HCT116 (cell line): ENCODE data around the gene HDAC10. TPM values are rescaled to one million over a fixed set of nuclear protein-coding genes. Genes with fewer than 3 reads are reported as not detected.

ENCODE experiments used
- ATAC-seq: fragments of 200-7000 bp; cut with Tn5 transposase; 2 replicates; pipeline ENCODE4 v1.9.1; 2020; ENCODE audit warnings: mild to moderate bottlenecking, moderate library complexity
- BruUV-seq: library from RNA; stranded (reverse); fragments of 400-500 nt; replicated peaks from 2 replicates; lab custom pipeline; 2021; lab: Mats Ljungman, UMichigan
- CTCF ChIA-PET: fragments of 300-600 bp; sonication (Branson Sonifier 250); formaldehyde crosslinking; loops from one replicate; lab custom pipeline; 2021; ENCODE audit warnings: antibody characterized with exemption; lab: Charles Lee
- POLR2A ChIA-PET: fragments of 300-600, 350-600 bp; sonication (Branson Sonifier 250); formaldehyde crosslinking; loops from one replicate; lab custom pipeline; 2021; ENCODE audit warnings: antibody characterized with exemption; lab: Charles Lee
- RAD21 ChIA-PET, 2 experiments: fragments of 300-600 bp; sonication (Branson Sonifier 250); formaldehyde crosslinking; loops; one replicate each; lab custom pipeline; 2023; ENCODE audit warnings: low total read pairs in 2 of 2; ENCODE audit not compliant: uncharacterized antibody in 2 of 2, unreplicated experiment in 2 of 2, low non-redundant PET in 1 of 2; lab: Charles Lee
- DNase-seq: peaks from one replicate; pipeline ENCODE4 v3.0.0-alpha.2; 2010; ENCODE audit warnings: low read depth, low spot score
- H2AFZ ChIP-seq: fragments of 200-600 bp; shearing (Covaris generic), sonication (generic); 2 replicates; pipeline ENCODE4 v1.6.1; 2017; ENCODE audit warnings: low read depth, mixed run types, mixed read lengths, antibody characterized with exemption, low read length; ENCODE audit not compliant: poor library complexity, severe bottlenecking
- H3K27ac ChIP-seq: 2 replicates; pipeline ENCODE4 v1.5.1; 2012; ENCODE audit warnings: low read depth, low read length
- H3K27me3 ChIP-seq: fragments of 200-600 bp; sonication (generic); 2 replicates; pipeline ENCODE4 v1.6.1; 2016; ENCODE audit warnings: mixed run types, low read length, mixed read lengths; ENCODE audit not compliant: insufficient read depth
- H3K36me3 ChIP-seq, 2 experiments: fragments of 200-500 bp in 1 of 2; fragments of 200-600 bp in 1 of 2; sonication (Bioruptor generic) in 1 of 2; sonication (generic) in 1 of 2; 2 replicates each; pipeline versions ENCODE4 v1.5.1 to v1.6.1; 2014 to 2016; ENCODE audit warnings: low read length in 2 of 2, inconsistent platforms in 1 of 2, mixed read lengths in 1 of 2, mixed run types in 1 of 2; ENCODE audit not compliant: insufficient read depth in 2 of 2, control insufficient read depth in 1 of 2
- H3K4me1 ChIP-seq, 2 experiments: fragments of 200-600 bp in 1 of 2; sonication (generic) in 1 of 2; 2 replicates each; pipeline versions ENCODE4 v1.5.1 to v1.6.1; 2012 to 2017; ENCODE audit warnings: low read length in 2 of 2, inconsistent platforms in 1 of 2, mild to moderate bottlenecking in 1 of 2, mixed read lengths in 1 of 2, mixed run types in 1 of 2, moderate library complexity in 1 of 2; ENCODE audit not compliant: insufficient read depth in 2 of 2, control insufficient read depth in 1 of 2
- H3K4me2 ChIP-seq: fragments of 200-600 bp; sonication (generic); 2 replicates; pipeline ENCODE4 v1.6.1; 2017; ENCODE audit warnings: mixed run types, low read length, mixed read lengths
- H3K4me3 ChIP-seq, 2 experiments: fragments of 200-600 bp in 1 of 2; sonication (generic) in 1 of 2; replicated peaks in 1 of 2; 2 replicates each; pipeline ENCODE4 v1.5.1; 2011 to 2016; ENCODE audit warnings: low read length in 2 of 2, control low read depth in 1 of 2, low read depth in 1 of 2, mild to moderate bottlenecking in 1 of 2, mixed read lengths in 1 of 2, mixed run types in 1 of 2
- H3K79me2 ChIP-seq: fragments of 200-600 bp; sonication (generic); 2 replicates; pipeline ENCODE4 v1.6.1; 2017; ENCODE audit warnings: mild to moderate bottlenecking, mixed run types, low read length, moderate library complexity, mixed read lengths; ENCODE audit not compliant: insufficient read depth
- H3K9ac ChIP-seq: fragments of 200-600 bp; sonication (generic); 2 replicates; pipeline ENCODE4 v1.6.1; 2016; ENCODE audit warnings: low read length, mixed read lengths
- H3K9me2 ChIP-seq: fragments of 200-600 bp; sonication (generic), shearing (Covaris generic); 2 replicates; pipeline ENCODE4 v1.6.1; 2017; ENCODE audit warnings: mixed run types, mild to moderate bottlenecking, moderate library complexity; ENCODE audit not compliant: insufficient read depth
- H3K9me3 ChIP-seq, 2 experiments: fragments of 200-500 bp in 1 of 2; fragments of 200-600 bp in 1 of 2; sonication (Bioruptor generic) in 1 of 2; sonication (generic) in 1 of 2; 2 replicates each; pipeline ENCODE4 v1.6.1; 2014 to 2017; ENCODE audit warnings: low read length in 2 of 2, mixed read lengths in 2 of 2, inconsistent platforms in 1 of 2, low read depth in 1 of 2, mild to moderate bottlenecking in 1 of 2, mixed run types in 1 of 2, moderate library complexity in 1 of 2; ENCODE audit not compliant: control insufficient read depth in 1 of 2, insufficient read depth in 1 of 2
- H4K20me1 ChIP-seq: fragments of 200-600 bp; sonication (generic), shearing (Covaris generic); 2 replicates; pipeline ENCODE4 v1.6.1; 2017; ENCODE audit warnings: mixed run types, mild to moderate bottlenecking, moderate library complexity; ENCODE audit not compliant: insufficient read depth
- CBX3 ChIP-seq: IDR thresholded peaks from 2 replicates; pipeline ENCODE4 v1.6.1; 2012; ENCODE audit warnings: low read depth
- CEBPB ChIP-seq: IDR thresholded peaks from 2 replicates; pipeline ENCODE4 v1.6.1; 2012; ENCODE audit warnings: low read depth
- EGR1 ChIP-seq: IDR thresholded peaks from 2 replicates; pipeline ENCODE4 v1.6.1; 2012; ENCODE audit warnings: low read depth
- ELF1 ChIP-seq: IDR thresholded peaks from 2 replicates; pipeline ENCODE4 v1.6.1; 2012; ENCODE audit warnings: low read depth, borderline replicate concordance
- EZH2phosphoT487 ChIP-seq: fragments of 200-600 bp; IDR thresholded peaks from 2 replicates; pipeline ENCODE4 v1.6.1; 2018; ENCODE audit warnings: antibody characterized with exemption, borderline replicate concordance
- RAD21 ChIP-seq: IDR thresholded peaks from 2 replicates; pipeline ENCODE4 v1.6.1; 2012; ENCODE audit warnings: low read depth, mild to moderate bottlenecking
- SIN3A ChIP-seq: IDR thresholded peaks from 2 replicates; pipeline ENCODE4 v1.6.1; 2012; ENCODE audit warnings: low read depth
- SP1 ChIP-seq: IDR thresholded peaks from 2 replicates; pipeline ENCODE4 v1.6.1; 2012; ENCODE audit warnings: low read depth
- ZFX ChIP-seq: fragments of 450-650 bp; IDR thresholded peaks from 2 replicates; pipeline ENCODE4 v1.6.1; 2017
- intact Hi-C: fragments of 100-400 bp; cut with micrococcal nuclease; formaldehyde crosslinking; loops from 2 replicates; pipeline ENCODE4 v1.10.0; 2022
- total RNA-seq: library from RNA; stranded (reverse); gene quantifications from one replicate; pipeline ENCODE4 v1.2.1, GENCODE V29; 2021; ENCODE audit not compliant: unreplicated experiment
- TF ChIP-seq, protein P1 (sequence below): IDR thresholded peaks from 2 replicates; pipeline ENCODE4 v1.6.1; 2011; ENCODE audit warnings: mild to moderate bottlenecking, low read length, moderate library complexity; ENCODE audit not compliant: insufficient replicate concordance; ENCODE audit errors: extremely low read depth
- TF ChIP-seq, protein P2 (sequence below): IDR thresholded peaks from 2 replicates; pipeline ENCODE4 v1.6.1; 2012; ENCODE audit warnings: low read depth

The HDAC10 gene
- total RNA-seq, 1 experiment from 2014 or later = 67.5 TPM

DNA sequence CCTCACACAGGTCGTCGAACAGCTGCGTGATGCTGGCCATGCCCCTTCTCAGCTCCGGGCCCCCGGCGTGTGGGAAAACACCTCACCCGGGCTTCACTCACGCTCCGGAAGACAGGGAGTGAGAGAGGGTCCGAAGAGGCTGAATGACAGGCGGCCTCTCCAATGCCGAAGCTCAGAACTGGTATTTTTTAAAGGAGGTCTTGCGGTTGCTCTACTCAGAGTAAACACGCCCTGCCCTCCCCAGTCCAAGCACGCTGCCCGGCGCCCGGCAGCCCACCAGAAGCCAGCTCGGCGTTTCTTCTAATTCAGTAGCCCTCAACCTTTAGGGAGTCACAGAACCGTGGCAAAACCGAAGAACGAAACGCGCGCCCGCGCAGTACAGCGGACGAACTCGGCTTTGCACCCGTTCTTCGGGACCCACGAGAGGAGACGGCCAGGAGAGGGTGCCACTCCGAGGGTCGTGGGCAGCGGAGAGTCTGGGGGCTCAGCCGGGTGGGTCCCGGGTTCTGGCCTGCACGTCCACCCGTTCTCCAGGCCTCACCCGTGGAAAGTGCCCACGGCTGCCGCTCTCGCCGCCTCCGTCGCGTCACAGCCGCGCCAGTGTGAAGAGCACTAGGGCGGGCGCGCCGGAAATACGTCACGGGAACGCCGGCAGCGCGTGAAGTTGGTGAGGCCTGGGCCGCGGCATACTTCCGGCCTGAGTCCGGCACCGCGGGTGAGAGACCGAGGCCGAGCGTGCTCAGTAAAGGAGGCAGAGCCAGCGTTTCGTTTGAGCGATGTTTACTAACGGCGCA lies 6.4 kb downstream of the HDAC10 start, which contains the start of gene TUBGCP6 (continued):
- TF ChIP-seq RAD21 = no peak
- peak; percentile 87; the same call in 1 of the 2 replicates for TF ChIP-seq ZFX
- no peak for TF ChIP-seq EZH2phosphoT487
- no peak for TF ChIP-seq CBX3
- no peak; the same call in 1 of the 2 replicates for TF ChIP-seq ELF1
- TF ChIP-seq, all 23 proteins: peak for 9

DNA sequence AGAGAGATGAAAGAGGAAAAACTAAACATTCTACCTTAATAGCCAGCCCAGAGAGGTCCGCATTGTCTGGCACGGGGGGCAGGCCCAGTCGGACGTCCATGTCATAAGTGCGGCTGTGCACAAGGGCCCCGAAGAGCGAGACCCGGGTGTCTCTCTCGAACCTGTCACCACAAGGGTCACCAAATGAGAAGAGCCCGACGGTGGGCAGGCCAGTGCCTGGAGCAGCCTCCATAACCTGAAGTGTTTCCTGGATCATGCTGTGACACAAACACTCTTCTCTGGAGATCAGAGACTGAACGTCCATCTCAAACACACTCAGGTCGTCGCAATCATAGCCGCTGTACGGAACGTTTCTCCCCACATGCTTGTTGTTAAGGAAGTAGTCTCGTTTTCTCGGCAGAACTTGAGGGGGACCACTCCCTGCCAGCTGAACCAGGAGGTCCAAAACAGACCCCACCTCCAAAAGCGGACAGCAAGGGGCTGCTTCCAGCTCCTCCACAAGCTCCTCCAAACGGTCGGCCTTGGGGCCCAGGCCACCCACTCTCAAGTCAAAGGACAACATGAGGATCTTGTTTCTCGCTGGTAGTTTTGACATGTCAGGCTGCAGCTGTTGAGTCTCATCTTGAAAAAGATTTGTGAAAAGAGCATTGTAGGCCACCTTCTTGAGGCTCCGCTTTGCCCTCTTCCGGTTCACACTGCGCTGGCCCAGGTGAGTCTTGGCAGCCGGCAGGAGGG lies 7.2 kb downstream of the HDAC10 start:
- H3K4me2 ChIP-seq = peak overlapping the region; percentile 92
- ATAC-seq = no peak
- peak overlapping the region; percentile 93 to 95 for H3K4me3 ChIP-seq
- H3K79me2 ChIP-seq = peaks cover 86% of the 10 kb centered on the region
- ChIA-PET RAD21 (no interaction called here), POLR2A (interaction anchor here (0.7 kb wide), 1 partner anchor 89 kb away, joined by 3 read pairs; no protein-coding TSS in a partner anchor), CTCF (interaction anchor here (0.8 kb wide), 1 partner anchor 10 kb away, joined by 3 read pairs; no protein-coding TSS in a partner anchor)
- H2AFZ ChIP-seq = no peak overlapping the region
- H3K9ac ChIP-seq = peak overlapping the region; percentile 92
- no peaks in the 10 kb centered on the region for H4K20me1 ChIP-seq
- intact Hi-C loops = no loop called here
- no peak for TF ChIP-seq EZH2phosphoT487
- TF ChIP-seq ZFX = no peak
- no peak for TF ChIP-seq EGR1
- TF ChIP-seq SIN3A = no peak
- no peak for TF ChIP-seq CBX3
- TF ChIP-seq, protein P1, sequence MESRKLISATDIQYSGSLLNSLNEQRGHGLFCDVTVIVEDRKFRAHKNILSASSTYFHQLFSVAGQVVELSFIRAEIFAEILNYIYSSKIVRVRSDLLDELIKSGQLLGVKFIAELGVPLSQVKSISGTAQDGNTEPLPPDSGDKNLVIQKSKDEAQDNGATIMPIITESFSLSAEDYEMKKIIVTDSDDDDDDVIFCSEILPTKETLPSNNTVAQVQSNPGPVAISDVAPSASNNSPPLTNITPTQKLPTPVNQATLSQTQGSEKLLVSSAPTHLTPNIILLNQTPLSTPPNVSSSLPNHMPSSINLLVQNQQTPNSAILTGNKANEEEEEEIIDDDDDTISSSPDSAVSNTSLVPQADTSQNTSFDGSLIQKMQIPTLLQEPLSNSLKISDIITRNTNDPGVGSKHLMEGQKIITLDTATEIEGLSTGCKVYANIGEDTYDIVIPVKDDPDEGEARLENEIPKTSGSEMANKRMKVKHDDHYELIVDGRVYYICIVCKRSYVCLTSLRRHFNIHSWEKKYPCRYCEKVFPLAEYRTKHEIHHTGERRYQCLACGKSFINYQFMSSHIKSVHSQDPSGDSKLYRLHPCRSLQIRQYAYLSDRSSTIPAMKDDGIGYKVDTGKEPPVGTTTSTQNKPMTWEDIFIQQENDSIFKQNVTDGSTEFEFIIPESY = no peak
- TF ChIP-seq, protein P2, sequence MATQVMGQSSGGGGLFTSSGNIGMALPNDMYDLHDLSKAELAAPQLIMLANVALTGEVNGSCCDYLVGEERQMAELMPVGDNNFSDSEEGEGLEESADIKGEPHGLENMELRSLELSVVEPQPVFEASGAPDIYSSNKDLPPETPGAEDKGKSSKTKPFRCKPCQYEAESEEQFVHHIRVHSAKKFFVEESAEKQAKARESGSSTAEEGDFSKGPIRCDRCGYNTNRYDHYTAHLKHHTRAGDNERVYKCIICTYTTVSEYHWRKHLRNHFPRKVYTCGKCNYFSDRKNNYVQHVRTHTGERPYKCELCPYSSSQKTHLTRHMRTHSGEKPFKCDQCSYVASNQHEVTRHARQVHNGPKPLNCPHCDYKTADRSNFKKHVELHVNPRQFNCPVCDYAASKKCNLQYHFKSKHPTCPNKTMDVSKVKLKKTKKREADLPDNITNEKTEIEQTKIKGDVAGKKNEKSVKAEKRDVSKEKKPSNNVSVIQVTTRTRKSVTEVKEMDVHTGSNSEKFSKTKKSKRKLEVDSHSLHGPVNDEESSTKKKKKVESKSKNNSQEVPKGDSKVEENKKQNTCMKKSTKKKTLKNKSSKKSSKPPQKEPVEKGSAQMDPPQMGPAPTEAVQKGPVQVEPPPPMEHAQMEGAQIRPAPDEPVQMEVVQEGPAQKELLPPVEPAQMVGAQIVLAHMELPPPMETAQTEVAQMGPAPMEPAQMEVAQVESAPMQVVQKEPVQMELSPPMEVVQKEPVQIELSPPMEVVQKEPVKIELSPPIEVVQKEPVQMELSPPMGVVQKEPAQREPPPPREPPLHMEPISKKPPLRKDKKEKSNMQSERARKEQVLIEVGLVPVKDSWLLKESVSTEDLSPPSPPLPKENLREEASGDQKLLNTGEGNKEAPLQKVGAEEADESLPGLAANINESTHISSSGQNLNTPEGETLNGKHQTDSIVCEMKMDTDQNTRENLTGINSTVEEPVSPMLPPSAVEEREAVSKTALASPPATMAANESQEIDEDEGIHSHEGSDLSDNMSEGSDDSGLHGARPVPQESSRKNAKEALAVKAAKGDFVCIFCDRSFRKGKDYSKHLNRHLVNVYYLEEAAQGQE = no peak
- no peak for TF ChIP-seq CEBPB
- no peak for TF ChIP-seq SP1
- no peak for DNase-seq
- no peaks in the 10 kb centered on the region for H3K9me2 ChIP-seq
- peaks cover 23 to 55% of the 10 kb centered on the region in 2 experiments for H3K4me1 ChIP-seq
- H3K27ac ChIP-seq = peak overlapping the region; percentile 81
- peaks cover 7 to 29% of the 10 kb centered on the region in 2 experiments; a peak in 2 of 4 replicates for H3K36me3 ChIP-seq
- no peaks in the 10 kb centered on the region for H3K9me3 ChIP-seq
- no peaks in the 10 kb centered on the region for H3K27me3 ChIP-seq
- BruUV-seq = no TSS peak
